SK-N-SH treated with all-trans-retinoic acid at 6 μM for 48 hours (cell line): Measurements from ENCODE around the gene AACS.
"Not testable (repeated sequence)": the region's sequence is repeated elsewhere in the genome, so short reads cannot be mapped to it uniquely, and the experiment has no call there.

ENCODE experiments used
- ATAC-seq: fragments of 200-7000 bp; cut with Tn5 transposase; 3 replicates; pipeline ENCODE4 v1.9.1; 2020; ENCODE audit warnings: mild to moderate bottlenecking, moderate library complexity
- BACH2 ChIP-seq: fragments of 250-450 bp; sonication (Bioruptor Pico); IDR thresholded peaks from 2 replicates; pipeline ENCODE4 v1.9.0; 2021; ENCODE audit warnings: mild to moderate bottlenecking, borderline replicate concordance
- GLIS3 ChIP-seq: fragments of 250-450 bp; sonication (Bioruptor Pico); IDR thresholded peaks from 2 replicates; pipeline ENCODE4 v1.5.0; 2020; ENCODE audit warnings: mild to moderate bottlenecking, moderate library complexity
- ISL1 ChIP-seq: fragments of 250-450 bp; sonication (Bioruptor Pico); IDR thresholded peaks from 2 replicates; pipeline ENCODE4 v2.1.2; 2022; ENCODE audit warnings: mild to moderate bottlenecking, moderate library complexity
- OSR1 ChIP-seq: fragments of 250-450 bp; sonication (Bioruptor Pico); IDR thresholded peaks from 2 replicates; pipeline ENCODE4 v1.8.0; 2022; ENCODE audit warnings: moderate library complexity, mild to moderate bottlenecking, inconsistent platforms
- POU6F1 ChIP-seq: fragments of 250-450 bp; sonication (Bioruptor Pico); IDR thresholded peaks from 2 replicates; pipeline ENCODE4 v1.8.0; 2021; ENCODE audit warnings: low read depth, mild to moderate bottlenecking, moderate library complexity, borderline replicate concordance
- PPARA ChIP-seq: fragments of 250-450 bp; sonication (Bioruptor Pico); IDR thresholded peaks from 2 replicates; pipeline ENCODE4 v1.5.0; 2020; ENCODE audit warnings: mild to moderate bottlenecking, borderline replicate concordance
- RARB ChIP-seq: fragments of 250-450 bp; sonication (Bioruptor Pico); IDR thresholded peaks from 2 replicates; pipeline ENCODE4 v1.8.0; 2021; ENCODE audit warnings: mild to moderate bottlenecking, moderate library complexity
- SNAI2 ChIP-seq: fragments of 250-450 bp; sonication (Bioruptor Pico); IDR thresholded peaks from 2 replicates; pipeline ENCODE4 v1.5.0; 2020; ENCODE audit warnings: mild to moderate bottlenecking, moderate library complexity
- TCF4 ChIP-seq: fragments of 250-450 bp; sonication (Bioruptor Pico); IDR thresholded peaks from 2 replicates; pipeline ENCODE4 v1.8.0; 2021; ENCODE audit warnings: mild to moderate bottlenecking, moderate library complexity, borderline replicate concordance
- ZC3H10 ChIP-seq: fragments of 250-450 bp; sonication (Bioruptor Pico); IDR thresholded peaks from 2 replicates; pipeline ENCODE4 v1.5.1; 2021; ENCODE audit warnings: mild to moderate bottlenecking, moderate library complexity
- ZFP3 ChIP-seq: fragments of 250-450 bp; sonication (Bioruptor Pico); IDR thresholded peaks from 2 replicates; pipeline ENCODE4 v1.5.0; 2020; ENCODE audit warnings: mild to moderate bottlenecking, moderate library complexity
- ZFP30 ChIP-seq: fragments of 450-650 bp; formaldehyde crosslinking; IDR thresholded peaks from 2 replicates; pipeline ENCODE4 v1.5.0; 2022; ENCODE audit warnings: mild to moderate bottlenecking, moderate library complexity
- ZNF565 ChIP-seq: fragments of 450-650 bp; formaldehyde crosslinking; conservative IDR thresholded peaks from 2 replicates; pipeline ENCODE4 v1.5.0; 2020; ENCODE audit warnings: low read depth, mild to moderate bottlenecking, moderate library complexity
- ZNF70 ChIP-seq: fragments of 450-650 bp; formaldehyde crosslinking; IDR thresholded peaks from 2 replicates; pipeline ENCODE4 v1.5.0; 2020; ENCODE audit warnings: mild to moderate bottlenecking, moderate library complexity
- ZNF8 ChIP-seq: fragments of 450-650 bp; formaldehyde crosslinking; IDR thresholded peaks from 2 replicates; pipeline ENCODE4 v1.5.0; 2020; ENCODE audit warnings: mild to moderate bottlenecking, moderate library complexity
- TF ChIP-seq, protein P1 (sequence below): fragments of 250-450 bp; sonication (Bioruptor Pico); IDR thresholded peaks from 2 replicates; pipeline ENCODE4 v1.5.1; 2021; ENCODE audit warnings: mild to moderate bottlenecking, moderate library complexity
- TF ChIP-seq, protein P2 (sequence below): fragments of 250-450 bp; sonication (Bioruptor Pico); IDR thresholded peaks from 2 replicates; pipeline ENCODE4 v1.5.0; 2020; ENCODE audit warnings: mild to moderate bottlenecking, moderate library complexity
- TF ChIP-seq, protein P3 (sequence below): fragments of 250-450 bp; sonication (Bioruptor Pico); IDR thresholded peaks from 2 replicates; pipeline ENCODE4 v1.5.1; 2020; ENCODE audit warnings: low read depth, mild to moderate bottlenecking, moderate library complexity

The AACS gene

GRCh38 chr12:125083072-125083471 lies 17.8 kb downstream of the AACS start:
- no peak for ATAC-seq
- no peak for TF ChIP-seq OSR1 (CRISPR knock-in tag)
- no peak for TF ChIP-seq ZFP30 (CRISPR knock-in tag)
- TF ChIP-seq, protein P1, sequence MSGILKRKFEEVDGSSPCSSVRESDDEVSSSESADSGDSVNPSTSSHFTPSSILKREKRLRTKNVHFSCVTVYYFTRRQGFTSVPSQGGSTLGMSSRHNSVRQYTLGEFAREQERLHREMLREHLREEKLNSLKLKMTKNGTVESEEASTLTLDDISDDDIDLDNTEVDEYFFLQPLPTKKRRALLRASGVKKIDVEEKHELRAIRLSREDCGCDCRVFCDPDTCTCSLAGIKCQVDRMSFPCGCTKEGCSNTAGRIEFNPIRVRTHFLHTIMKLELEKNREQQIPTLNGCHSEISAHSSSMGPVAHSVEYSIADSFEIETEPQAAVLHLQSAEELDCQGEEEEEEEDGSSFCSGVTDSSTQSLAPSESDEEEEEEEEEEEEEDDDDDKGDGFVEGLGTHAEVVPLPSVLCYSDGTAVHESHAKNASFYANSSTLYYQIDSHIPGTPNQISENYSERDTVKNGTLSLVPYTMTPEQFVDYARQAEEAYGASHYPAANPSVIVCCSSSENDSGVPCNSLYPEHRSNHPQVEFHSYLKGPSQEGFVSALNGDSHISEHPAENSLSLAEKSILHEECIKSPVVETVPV (CRISPR knock-in tag), result no peak
- TF ChIP-seq TCF4, result no peak
- no peak for TF ChIP-seq BACH2 (CRISPR knock-in tag)
- no peak for TF ChIP-seq ZNF565 (CRISPR knock-in tag)
- TF ChIP-seq, protein P2, sequence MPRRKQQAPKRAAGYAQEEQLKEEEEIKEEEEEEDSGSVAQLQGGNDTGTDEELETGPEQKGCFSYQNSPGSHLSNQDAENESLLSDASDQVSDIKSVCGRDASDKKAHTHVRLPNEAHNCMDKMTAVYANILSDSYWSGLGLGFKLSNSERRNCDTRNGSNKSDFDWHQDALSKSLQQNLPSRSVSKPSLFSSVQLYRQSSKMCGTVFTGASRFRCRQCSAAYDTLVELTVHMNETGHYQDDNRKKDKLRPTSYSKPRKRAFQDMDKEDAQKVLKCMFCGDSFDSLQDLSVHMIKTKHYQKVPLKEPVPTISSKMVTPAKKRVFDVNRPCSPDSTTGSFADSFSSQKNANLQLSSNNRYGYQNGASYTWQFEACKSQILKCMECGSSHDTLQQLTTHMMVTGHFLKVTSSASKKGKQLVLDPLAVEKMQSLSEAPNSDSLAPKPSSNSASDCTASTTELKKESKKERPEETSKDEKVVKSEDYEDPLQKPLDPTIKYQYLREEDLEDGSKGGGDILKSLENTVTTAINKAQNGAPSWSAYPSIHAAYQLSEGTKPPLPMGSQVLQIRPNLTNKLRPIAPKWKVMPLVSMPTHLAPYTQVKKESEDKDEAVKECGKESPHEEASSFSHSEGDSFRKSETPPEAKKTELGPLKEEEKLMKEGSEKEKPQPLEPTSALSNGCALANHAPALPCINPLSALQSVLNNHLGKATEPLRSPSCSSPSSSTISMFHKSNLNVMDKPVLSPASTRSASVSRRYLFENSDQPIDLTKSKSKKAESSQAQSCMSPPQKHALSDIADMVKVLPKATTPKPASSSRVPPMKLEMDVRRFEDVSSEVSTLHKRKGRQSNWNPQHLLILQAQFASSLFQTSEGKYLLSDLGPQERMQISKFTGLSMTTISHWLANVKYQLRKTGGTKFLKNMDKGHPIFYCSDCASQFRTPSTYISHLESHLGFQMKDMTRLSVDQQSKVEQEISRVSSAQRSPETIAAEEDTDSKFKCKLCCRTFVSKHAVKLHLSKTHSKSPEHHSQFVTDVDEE (CRISPR knock-in tag), result no peak
- TF ChIP-seq ZFP3 (CRISPR knock-in tag), result no peak
- TF ChIP-seq ISL1 (CRISPR knock-in tag), result no peak
- TF ChIP-seq, protein P3, sequence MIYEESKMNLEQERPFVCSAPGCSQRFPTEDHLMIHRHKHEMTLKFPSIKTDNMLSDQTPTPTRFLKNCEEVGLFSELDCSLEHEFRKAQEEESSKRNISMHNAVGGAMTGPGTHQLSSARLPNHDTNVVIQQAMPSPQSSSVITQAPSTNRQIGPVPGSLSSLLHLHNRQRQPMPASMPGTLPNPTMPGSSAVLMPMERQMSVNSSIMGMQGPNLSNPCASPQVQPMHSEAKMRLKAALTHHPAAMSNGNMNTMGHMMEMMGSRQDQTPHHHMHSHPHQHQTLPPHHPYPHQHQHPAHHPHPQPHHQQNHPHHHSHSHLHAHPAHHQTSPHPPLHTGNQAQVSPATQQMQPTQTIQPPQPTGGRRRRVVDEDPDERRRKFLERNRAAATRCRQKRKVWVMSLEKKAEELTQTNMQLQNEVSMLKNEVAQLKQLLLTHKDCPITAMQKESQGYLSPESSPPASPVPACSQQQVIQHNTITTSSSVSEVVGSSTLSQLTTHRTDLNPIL (CRISPR knock-in tag), result no peak
- no peak for TF ChIP-seq ZNF8 (CRISPR knock-in tag)
- no peak for TF ChIP-seq RARB (CRISPR knock-in tag)
- no peak for TF ChIP-seq ZNF70 (CRISPR knock-in tag)
- TF ChIP-seq ZC3H10 (CRISPR knock-in tag), result no peak

GRCh38 chr12:125088199-125088598 lies 23.0 kb downstream of the AACS start:
- ATAC-seq, result not testable (repeated sequence)

- no peak for ATAC-seq
- TF ChIP-seq ZNF565 (CRISPR knock-in tag), result no peak
- TF ChIP-seq, protein P1 (CRISPR knock-in tag), result no peak
- no peak for TF ChIP-seq BACH2 (CRISPR knock-in tag)
- TF ChIP-seq RARB (CRISPR knock-in tag), result no peak
- TF ChIP-seq, protein P2 (CRISPR knock-in tag), result no peak
- TF ChIP-seq, protein P3 (CRISPR knock-in tag), result no peak
- TF ChIP-seq GLIS3 (CRISPR knock-in tag), result no peak
- TF ChIP-seq ZC3H10 (CRISPR knock-in tag), result no peak
- TF ChIP-seq ZFP3 (CRISPR knock-in tag), result no peak
- TF ChIP-seq ISL1 (CRISPR knock-in tag), result no peak
- TF ChIP-seq TCF4, result no peak
- no peak for TF ChIP-seq OSR1 (CRISPR knock-in tag)
- TF ChIP-seq SNAI2 (CRISPR knock-in tag), result no peak
- no peak for TF ChIP-seq PPARA (CRISPR knock-in tag)
- no peak for TF ChIP-seq POU6F1 (CRISPR knock-in tag)
- no peak for TF ChIP-seq ZFP30 (CRISPR knock-in tag)
- TF ChIP-seq ZNF70 (CRISPR knock-in tag), result no peak
These were observed 23.8 kb downstream of the AACS start for GRCh38 chr12:125089083-125089482.
